ENCODE measurements around the gene FHL3.

DNA sequence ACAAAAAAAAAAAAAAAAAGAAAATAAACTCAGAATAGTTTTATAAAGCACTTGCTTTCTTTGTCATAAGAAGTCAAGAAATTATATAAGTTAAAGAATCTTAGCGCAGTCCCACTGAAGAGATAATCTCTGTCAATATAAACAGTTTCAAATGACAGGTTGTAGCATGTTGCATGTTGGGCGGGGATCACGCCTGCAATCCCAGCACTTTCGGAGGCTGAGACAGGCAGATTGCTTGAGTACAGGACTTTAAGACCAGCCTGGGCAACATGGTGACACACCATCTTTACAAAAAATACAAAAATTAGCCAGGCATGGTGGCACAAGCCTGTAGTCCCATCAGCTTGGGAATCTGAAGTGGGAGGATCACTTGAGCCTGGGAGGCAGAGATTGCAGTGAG lies 40.0 kb downstream of the FHL3 start:
- TF ChIP-seq, protein P1, sequence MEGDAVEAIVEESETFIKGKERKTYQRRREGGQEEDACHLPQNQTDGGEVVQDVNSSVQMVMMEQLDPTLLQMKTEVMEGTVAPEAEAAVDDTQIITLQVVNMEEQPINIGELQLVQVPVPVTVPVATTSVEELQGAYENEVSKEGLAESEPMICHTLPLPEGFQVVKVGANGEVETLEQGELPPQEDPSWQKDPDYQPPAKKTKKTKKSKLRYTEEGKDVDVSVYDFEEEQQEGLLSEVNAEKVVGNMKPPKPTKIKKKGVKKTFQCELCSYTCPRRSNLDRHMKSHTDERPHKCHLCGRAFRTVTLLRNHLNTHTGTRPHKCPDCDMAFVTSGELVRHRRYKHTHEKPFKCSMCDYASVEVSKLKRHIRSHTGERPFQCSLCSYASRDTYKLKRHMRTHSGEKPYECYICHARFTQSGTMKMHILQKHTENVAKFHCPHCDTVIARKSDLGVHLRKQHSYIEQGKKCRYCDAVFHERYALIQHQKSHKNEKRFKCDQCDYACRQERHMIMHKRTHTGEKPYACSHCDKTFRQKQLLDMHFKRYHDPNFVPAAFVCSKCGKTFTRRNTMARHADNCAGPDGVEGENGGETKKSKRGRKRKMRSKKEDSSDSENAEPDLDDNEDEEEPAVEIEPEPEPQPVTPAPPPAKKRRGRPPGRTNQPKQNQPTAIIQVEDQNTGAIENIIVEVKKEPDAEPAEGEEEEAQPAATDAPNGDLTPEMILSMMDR (IDR thresholded peaks at IDR 0.05): no peak
- no peak for TF ChIP-seq POLR2A (IDR thresholded peaks at IDR 0.05)

All from esophagus squamous epithelium (tissue), 4 donors.